Natural killer cell (primary cell): ENCODE results near the gene SLC22A23. TPM values are rescaled to one million over a fixed set of nuclear protein-coding genes. Genes with fewer than 3 reads are reported as not detected.

Source experiments
- ATAC-seq, 3 donors: fragments of 150-1000 bp in 2 of 3; fragments of 200-7000 bp in 1 of 3; cut with Tn5 transposase; 1 replicate in 1 of 3; 2 replicates in 2 of 3; pipeline ENCODE4 v1.10.0; 2021; ENCODE audit warnings: mild to moderate bottlenecking in 2 of 3, moderate library complexity in 2 of 3
- DNase-seq, 2 donors: peaks; one replicate each; pipeline versions ENCODE4 v3.0.0 to v3.0.0-alpha.2; 2013 to 2021; ENCODE audit warnings: mixed read lengths in 1 of 2
- H3K27ac ChIP-seq: one replicate; pipeline ENCODE4 v1.5.1; 2013; ENCODE audit warnings: mild to moderate bottlenecking, low read length
- H3K27me3 ChIP-seq: one replicate; pipeline ENCODE4 v1.6.1; 2013; ENCODE audit warnings: low read length; ENCODE audit not compliant: control insufficient read depth, insufficient read depth
- H3K36me3 ChIP-seq: one replicate; pipeline ENCODE4 v1.6.1; 2013; ENCODE audit warnings: low read length; ENCODE audit not compliant: control insufficient read depth, insufficient read depth
- H3K4me1 ChIP-seq: one replicate; pipeline ENCODE4 v1.6.1; 2013; ENCODE audit warnings: low read length; ENCODE audit not compliant: control insufficient read depth, insufficient read depth
- H3K4me3 ChIP-seq: one replicate; pipeline ENCODE4 v1.5.1; 2013; ENCODE audit warnings: low read length
- H3K9me3 ChIP-seq: one replicate; pipeline ENCODE4 v1.6.1; 2013; ENCODE audit warnings: low read length; ENCODE audit not compliant: control insufficient read depth, insufficient read depth
- H3K27ac Mint-ChIP-seq, 2 donors: one replicate each; pipeline ENCODE4 v1.8.0; 2022; ENCODE audit warnings: mild to moderate bottlenecking in 2 of 2, mixed read lengths in 2 of 2, moderate library complexity in 1 of 2
- H3K27me3 Mint-ChIP-seq, 2 donors: one replicate each; pipeline ENCODE4 v1.8.0; 2022; ENCODE audit warnings: low read depth in 2 of 2, mixed read lengths in 2 of 2
- H3K36me3 Mint-ChIP-seq: one replicate; pipeline ENCODE4 v1.8.0; 2022; ENCODE audit warnings: mixed read lengths
- H3K4me1 Mint-ChIP-seq, 2 donors: one replicate each; pipeline ENCODE4 v1.8.0; 2022; ENCODE audit warnings: mixed read lengths in 2 of 2
- H3K4me3 Mint-ChIP-seq: one replicate; pipeline ENCODE4 v1.8.0; 2022; ENCODE audit warnings: mild to moderate bottlenecking, moderate library complexity, mixed read lengths
- H3K9me3 Mint-ChIP-seq, 2 donors: one replicate each; pipeline ENCODE4 v1.8.0; 2022; ENCODE audit warnings: mixed read lengths in 2 of 2
- CTCF ChIP-seq: fragments of 200-600 bp; IDR thresholded peaks from one replicate; pipeline ENCODE4 v1.8.0; 2022; ENCODE audit warnings: antibody characterized with exemption
- WGBS: methylation state at CpG from one replicate; pipeline ENCODE4 v1.1.7; 2013; ENCODE audit warnings: missing lambda C conversion rate; ENCODE audit not compliant: insufficient coverage; 5-methylcytosine and 5-hydroxymethylcytosine counted together
- intact Hi-C: fragments of 100-400 bp; cut with micrococcal nuclease; formaldehyde crosslinking; loops from one replicate; pipeline ENCODE4 v1.14.2; 2022
- total RNA-seq, 4 donors: library from RNA; stranded (reverse); fragments of 120-200 nt in 1 of 4; gene quantifications; one replicate each; pipeline versions ENCODE4 v1.2.3 to v1.2.4, GENCODE V29; 2013 to 2022

SLC22A23 gene
- total RNA-seq, 3 donors from 2014 or later (not counting 1 experiment from before 2014, with no cell fraction given): 0.24 to 0.79 (median 0.38) TPM

- peak overlapping the region; percentile 31 for H3K4me3 Mint-ChIP-seq
- Histone ChIP-seq H3K27ac (no peak overlapping the region), H3K36me3 (no peaks in the 10 kb centered on the region), H3K27me3 (peaks cover 22% of the 10 kb centered on the region), H3K4me1 (peaks cover 14% of the 10 kb centered on the region), H3K9me3 (no peaks in the 10 kb centered on the region), H3K4me3 (no peak overlapping the region)
- WGBS: 89% methylated on average over 6 of the region's 6 CpGs
- no peaks in the 10 kb centered on the region for H3K9me3 Mint-ChIP-seq
- peaks cover 25 to 58% of the 10 kb centered on the region in 2 donors for H3K27me3 Mint-ChIP-seq
- ATAC-seq: no peak
- intact Hi-C loops: no loop called here
- peaks cover 7% of the 10 kb centered on the region in 2 donors for H3K4me1 Mint-ChIP-seq
- H3K27ac Mint-ChIP-seq: no peak overlapping the region
- no peak for TF ChIP-seq CTCF
- no peaks in the 10 kb centered on the region for H3K36me3 Mint-ChIP-seq
- no peak for DNase-seq
These were observed 2.0 kb upstream of the SLC22A23 start for GRCh38 chr6:3458706-3459421.

GRCh38 chr6:3457710-3458602, 1.1 kb upstream of the SLC22A23 start:
- H3K4me3 ChIP-seq: no peak overlapping the region
- ATAC-seq: no peak

GRCh38 chr6:3456395-3456897, 404 bp downstream of the SLC22A23 start:
- intact Hi-C loops: no loop called here
- H3K9me3 Mint-ChIP-seq: no peaks in the 10 kb centered on the region
- DNase-seq (peak in 1 of 2 donors; percentile 17), ATAC-seq (peak; percentile 15 to 46 (median 31))
- no peak overlapping the region for H3K4me3 Mint-ChIP-seq
- Histone ChIP-seq H3K36me3 (no peaks in the 10 kb centered on the region), H3K4me1 (peaks cover 14% of the 10 kb centered on the region), H3K27me3 (peaks cover 28% of the 10 kb centered on the region), H3K9me3 (no peaks in the 10 kb centered on the region), H3K4me3 (no peak overlapping the region), H3K27ac (no peak overlapping the region)
- no peaks in the 10 kb centered on the region for H3K36me3 Mint-ChIP-seq
- TF ChIP-seq CTCF: no peak
- no peak overlapping the region for H3K27ac Mint-ChIP-seq
- H3K27me3 Mint-ChIP-seq: peaks cover 31 to 45% of the 10 kb centered on the region in 2 donors
- under 1% methylated on average over 89 of the region's 89 CpGs for WGBS
- H3K4me1 Mint-ChIP-seq: peaks cover 7% of the 10 kb centered on the region in 2 donors

More at GRCh38 chr6:3457710-3458602, 1.1 kb upstream of the SLC22A23 start:
- Histone ChIP-seq H3K27me3 (peaks cover 28% of the 10 kb centered on the region), H3K4me1 (peaks cover 14% of the 10 kb centered on the region), H3K9me3 (no peaks in the 10 kb centered on the region), H3K36me3 (no peaks in the 10 kb centered on the region), H3K27ac (no peak overlapping the region)
- Mint-ChIP-seq H3K27me3 (peaks cover 25 to 54% of the 10 kb centered on the region in 2 donors), H3K27ac (no peak overlapping the region), H3K4me1 (peaks cover 7% of the 10 kb centered on the region in 2 donors), H3K36me3 (no peaks in the 10 kb centered on the region), H3K4me3 (peak overlapping the region; percentile 81), H3K9me3 (no peaks in the 10 kb centered on the region)
- 14% methylated on average over 25 of the region's 29 CpGs for WGBS
- DNase-seq: peak in 1 of 2 donors; percentile 53
- intact Hi-C loops: no loop called here
- no peak for TF ChIP-seq CTCF
